Body of pancreas (tissue), 4 donors: Measurements from ENCODE around the gene TCHP. TPM values are rescaled to one million over a fixed set of nuclear protein-coding genes. Genes with fewer than 3 reads are reported as not detected.

Source experiments
- ATAC-seq: fragments of 150-250 bp; one replicate; pipeline ENCODE4 v1.9.1; 2016
- DNase-seq, 4 donors: peaks; one replicate each; pipeline ENCODE4 v3.0.0-alpha.2; 2019
- H3K27ac ChIP-seq, 4 donors: fragments of 200-600 bp; sonication (generic); 1 replicate in 3 of 4; 2 replicates in 1 of 4; pipeline versions ENCODE4 v1.5.1 to v1.6.1; 2016 to 2019; ENCODE audit warnings: mild to moderate bottlenecking in 1 of 4, mixed read lengths in 1 of 4, moderate library complexity in 1 of 4
- H3K27me3 ChIP-seq, 2 donors: fragments of 200-600 bp; sonication (generic); one replicate each; pipeline ENCODE4 v1.6.0; 2016; ENCODE audit warnings: mild to moderate bottlenecking in 1 of 2
- H3K36me3 ChIP-seq, 2 donors: fragments of 200-600 bp; sonication (generic); replicated peaks in 1 of 2; 2 replicates each; pipeline ENCODE4 v1.5.1; 2016; ENCODE audit warnings: low read depth in 2 of 2; ENCODE audit not compliant: insufficient read depth in 1 of 2
- H3K4me1 ChIP-seq: fragments of 200-600 bp; sonication (generic); one replicate; pipeline ENCODE4 v1.6.0; 2016
- H3K4me3 ChIP-seq, 2 donors: fragments of 200-600 bp; sonication (generic); 1 replicate in 1 of 2; 2 replicates in 1 of 2; pipeline ENCODE4 v1.5.1; 2016 to 2019
- H3K9me3 ChIP-seq, 3 donors: fragments of 200-600 bp; sonication (generic); 1 replicate in 2 of 3; 2 replicates in 1 of 3; pipeline ENCODE4 v1.5.1; 2016
- POLR2A ChIP-seq, 3 donors: fragments of 450-650 bp; IDR thresholded peaks; one replicate each; pipeline ENCODE4 v1.6.1; 2016; ENCODE audit warnings: antibody characterized with exemption in 3 of 3, mild to moderate bottlenecking in 2 of 3
- WGBS, 2 donors: methylation state at CpG; one replicate each; pipeline ENCODE4 v1.1.5; 2017; 5-methylcytosine and 5-hydroxymethylcytosine counted together
- intact Hi-C: fragments of 100-400 bp; cut with DNase I; formaldehyde crosslinking; loops from one replicate; pipeline ENCODE4 v1.15.1; 2023
- total RNA-seq, 2 donors: library from RNA; depleted of rRNA; stranded (reverse); fragments of >200 nt; gene quantifications; one replicate each; pipeline ENCODE4 v1.1.0, GENCODE V29; 2016
- TF ChIP-seq, protein P1 (sequence below), 7 experiments: fragments of 450-650 bp in 4 of 7; fragments of 200-600 bp in 3 of 7; sonication (generic) in 3 of 7; IDR thresholded peaks; one replicate each; pipeline ENCODE4 v1.5.1; 2016 to 2019; ENCODE audit warnings: antibody characterized with exemption in 7 of 7

TCHP gene
- total RNA-seq, 2 donors from 2014 or later, result 29.3 to 72.2 TPM

DNA sequence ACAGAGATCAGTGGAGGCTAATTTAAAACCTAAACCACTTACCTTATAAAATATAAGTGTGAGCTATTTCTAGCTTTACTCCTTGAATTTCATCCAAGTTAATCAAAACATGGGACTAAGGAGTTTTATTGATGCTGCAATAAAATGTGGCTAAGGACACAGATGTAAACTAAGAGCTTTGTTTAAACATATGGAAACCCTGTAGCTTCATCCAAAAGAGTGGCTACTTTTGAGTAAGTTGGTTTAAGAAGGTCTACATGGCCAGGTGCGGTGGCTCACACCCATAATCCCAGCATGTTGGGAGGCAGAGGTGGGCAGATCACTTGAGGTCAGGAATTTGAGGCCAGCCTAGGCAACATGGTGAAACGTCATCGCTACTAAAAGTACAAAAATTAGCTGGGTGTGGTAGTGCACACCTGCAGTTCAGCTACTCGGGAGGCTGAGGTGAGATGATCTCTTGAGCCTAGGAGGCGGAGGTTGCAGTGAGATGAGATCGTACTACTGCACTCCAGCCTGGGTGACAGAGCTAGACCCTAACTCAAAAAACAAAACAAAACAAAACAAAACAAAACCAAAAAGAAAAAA is 40.4 kb downstream of the TCHP start:
- ATAC-seq, result no peak
- Histone ChIP-seq H3K36me3 (peaks cover 7 to 13% of the 10 kb centered on the region in 2 donors), H3K4me3 (no peak overlapping the region), H3K27ac (no peak overlapping the region), H3K27me3 (no peaks in the 10 kb centered on the region), H3K9me3 (no peaks in the 10 kb centered on the region), H3K4me1 (no peaks in the 10 kb centered on the region)
- WGBS, 2 donors, result 94 to 98% methylated on average over 6 of the region's 6 CpGs
- no peak for DNase-seq
- intact Hi-C loops, result no loop called here
- TF ChIP-seq, protein P1, sequence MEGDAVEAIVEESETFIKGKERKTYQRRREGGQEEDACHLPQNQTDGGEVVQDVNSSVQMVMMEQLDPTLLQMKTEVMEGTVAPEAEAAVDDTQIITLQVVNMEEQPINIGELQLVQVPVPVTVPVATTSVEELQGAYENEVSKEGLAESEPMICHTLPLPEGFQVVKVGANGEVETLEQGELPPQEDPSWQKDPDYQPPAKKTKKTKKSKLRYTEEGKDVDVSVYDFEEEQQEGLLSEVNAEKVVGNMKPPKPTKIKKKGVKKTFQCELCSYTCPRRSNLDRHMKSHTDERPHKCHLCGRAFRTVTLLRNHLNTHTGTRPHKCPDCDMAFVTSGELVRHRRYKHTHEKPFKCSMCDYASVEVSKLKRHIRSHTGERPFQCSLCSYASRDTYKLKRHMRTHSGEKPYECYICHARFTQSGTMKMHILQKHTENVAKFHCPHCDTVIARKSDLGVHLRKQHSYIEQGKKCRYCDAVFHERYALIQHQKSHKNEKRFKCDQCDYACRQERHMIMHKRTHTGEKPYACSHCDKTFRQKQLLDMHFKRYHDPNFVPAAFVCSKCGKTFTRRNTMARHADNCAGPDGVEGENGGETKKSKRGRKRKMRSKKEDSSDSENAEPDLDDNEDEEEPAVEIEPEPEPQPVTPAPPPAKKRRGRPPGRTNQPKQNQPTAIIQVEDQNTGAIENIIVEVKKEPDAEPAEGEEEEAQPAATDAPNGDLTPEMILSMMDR (IDR thresholded peaks at IDR 0.05), result no peak
- no peak for TF ChIP-seq POLR2A (IDR thresholded peaks at IDR 0.05)

DNA sequence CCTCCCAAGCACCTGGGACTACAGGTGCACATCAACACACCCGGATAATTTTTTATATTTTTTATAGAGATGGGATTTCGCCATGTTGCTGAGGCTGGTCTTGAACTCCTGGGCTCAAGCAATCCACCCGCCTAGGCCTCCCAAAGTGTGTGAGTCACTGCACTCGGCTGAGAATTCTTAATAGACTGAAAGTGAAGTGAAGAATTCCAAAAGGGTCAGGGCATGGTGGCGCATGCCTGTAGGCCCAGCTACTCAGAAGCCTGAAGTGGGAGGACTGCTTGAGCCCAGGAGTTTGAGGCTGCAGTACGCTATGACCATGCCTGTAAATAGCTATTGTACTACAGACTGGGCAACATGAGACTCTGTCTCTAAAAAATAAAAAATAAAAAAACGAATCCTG is 43.7 kb downstream of the TCHP start:
- Histone ChIP-seq H3K4me3 (no peak overlapping the region), H3K9me3 (no peaks in the 10 kb centered on the region), H3K4me1 (peaks cover 27% of the 10 kb centered on the region), H3K27ac (no peak overlapping the region), H3K36me3 (no peaks in the 10 kb centered on the region), H3K27me3 (no peaks in the 10 kb centered on the region)
- intact Hi-C loops, result no loop called here
- no peak for DNase-seq
- no peak for ATAC-seq
- WGBS, 2 donors, result 85 to 91% methylated on average over 7 of the region's 7 CpGs
- TF ChIP-seq, protein P1 (IDR thresholded peaks at IDR 0.05), result no peak
- no peak for TF ChIP-seq POLR2A (IDR thresholded peaks at IDR 0.05)

DNA sequence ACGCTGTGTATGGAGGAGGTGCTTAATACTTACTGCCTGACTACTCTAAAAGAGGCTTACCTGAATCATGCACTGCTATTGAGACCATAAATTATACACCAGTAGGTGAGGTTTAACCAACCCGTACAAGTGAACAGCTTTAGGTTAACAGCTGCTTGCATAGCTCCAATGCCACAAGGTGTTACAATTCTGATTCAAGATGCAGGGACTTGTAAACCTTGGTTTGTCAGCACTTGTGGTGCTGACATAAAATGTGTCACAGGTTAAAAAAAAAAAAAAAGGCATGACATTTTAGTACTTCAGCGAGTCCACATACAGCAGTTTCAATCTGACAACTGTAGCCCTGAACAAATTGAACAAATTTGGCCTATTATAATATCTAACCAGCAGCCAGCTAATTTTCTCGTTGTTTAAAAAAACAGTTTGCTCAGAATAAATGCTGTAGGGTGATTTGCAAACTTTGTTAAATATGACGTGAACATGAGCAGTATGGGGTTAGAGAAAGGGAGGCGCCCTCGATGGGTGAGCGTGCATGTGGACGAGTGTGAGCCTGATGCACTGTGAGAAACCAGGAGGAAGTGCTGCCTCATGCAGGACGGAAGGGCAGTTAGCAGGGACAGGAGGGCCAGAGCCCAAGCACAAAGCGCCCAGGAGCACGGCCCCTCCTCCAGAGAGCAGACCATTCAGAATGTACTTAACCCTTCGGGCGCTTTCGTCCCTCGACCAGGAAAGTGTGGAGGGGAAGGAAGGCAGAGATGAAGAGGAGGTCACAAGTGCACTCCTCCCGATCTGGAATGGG is 44.7 kb downstream of the TCHP start:
- Histone ChIP-seq H3K27ac (peak overlapping the region in 1 of 4 donors; percentile 11), H3K27me3 (no peaks in the 10 kb centered on the region), H3K36me3 (no peaks in the 10 kb centered on the region), H3K4me1 (peaks cover 36% of the 10 kb centered on the region), H3K9me3 (no peaks in the 10 kb centered on the region), H3K4me3 (no peak overlapping the region)
- intact Hi-C loops, result no loop called here
- TF ChIP-seq, protein P1 (IDR thresholded peaks at IDR 0.05), result peak in 1 of 7 experiments; percentile 1
- no peak for TF ChIP-seq POLR2A (IDR thresholded peaks at IDR 0.05)
- DNase-seq (peak in 1 of 4 donors; percentile 39), ATAC-seq (no peak)
- WGBS, 2 donors, result 69 to 84% methylated on average over 17 of the region's 17 CpGs

DNA sequence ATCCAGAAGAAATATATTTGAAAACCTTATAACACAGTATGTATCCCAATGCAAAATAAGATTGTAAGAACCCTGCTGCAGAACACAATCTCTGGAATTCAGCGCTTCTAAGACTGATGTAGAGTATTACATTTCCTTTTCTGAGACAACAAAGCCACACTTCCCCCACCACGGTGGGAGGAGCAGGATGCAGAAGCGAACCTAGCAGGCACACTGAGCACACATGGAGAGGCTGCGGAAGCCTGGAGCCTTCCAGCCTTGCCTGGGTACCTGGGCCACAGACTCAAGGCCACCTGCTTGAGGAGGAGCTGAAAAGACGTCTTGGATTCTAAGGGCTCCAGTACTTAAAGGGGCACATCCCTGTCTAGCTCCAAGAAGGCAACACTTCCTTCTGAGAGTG is 46.4 kb downstream of the TCHP start:
- peaks cover 0 to 1% of the 10 kb centered on the region in 2 donors for H3K36me3 ChIP-seq
- no peaks in the 10 kb centered on the region for H3K27me3 ChIP-seq
- intact Hi-C loops, result no loop called here
- no peak overlapping the region for H3K4me3 ChIP-seq
- ATAC-seq, result no peak
- H3K27ac ChIP-seq, result peak overlapping the region in 3 of 4 donors; percentile 72 to 88 (median 85)
- WGBS, 2 donors, result 29% methylated on average over 5 of the region's 5 CpGs
- DNase-seq, result peak; percentile 39 to 70 (median 64)
- H3K9me3 ChIP-seq, result no peaks in the 10 kb centered on the region
- TF ChIP-seq, protein P1 (IDR thresholded peaks at IDR 0.05), result no peak
- TF ChIP-seq POLR2A (IDR thresholded peaks at IDR 0.05), result no peak
- peaks cover 54% of the 10 kb centered on the region for H3K4me1 ChIP-seq
